WI38 (cell line): Measurements from ENCODE around the gene IL2RG.

Experiments
- H3K4me3 ChIP-seq: 2 replicates; pipeline ENCODE4 v1.5.1; 2011; ENCODE audit warnings: low read depth, mild to moderate bottlenecking, control low read depth, low read length
- TF ChIP-seq, protein P1 (sequence below): IDR thresholded peaks from 2 replicates; pipeline ENCODE4 v1.5.1; 2012; ENCODE audit warnings: low read depth, mild to moderate bottlenecking, control low read depth, low read length

The IL2RG gene

GRCh38 chrX:71068044-71068918 lies 43.1 kb downstream of the IL2RG start, which contains the start of gene SNX12:
Gene SNX12 (minus strand): TSS chrX:71068334. CDS start chrX:71068306, 28 bp downstream.
- TF ChIP-seq, protein P1, sequence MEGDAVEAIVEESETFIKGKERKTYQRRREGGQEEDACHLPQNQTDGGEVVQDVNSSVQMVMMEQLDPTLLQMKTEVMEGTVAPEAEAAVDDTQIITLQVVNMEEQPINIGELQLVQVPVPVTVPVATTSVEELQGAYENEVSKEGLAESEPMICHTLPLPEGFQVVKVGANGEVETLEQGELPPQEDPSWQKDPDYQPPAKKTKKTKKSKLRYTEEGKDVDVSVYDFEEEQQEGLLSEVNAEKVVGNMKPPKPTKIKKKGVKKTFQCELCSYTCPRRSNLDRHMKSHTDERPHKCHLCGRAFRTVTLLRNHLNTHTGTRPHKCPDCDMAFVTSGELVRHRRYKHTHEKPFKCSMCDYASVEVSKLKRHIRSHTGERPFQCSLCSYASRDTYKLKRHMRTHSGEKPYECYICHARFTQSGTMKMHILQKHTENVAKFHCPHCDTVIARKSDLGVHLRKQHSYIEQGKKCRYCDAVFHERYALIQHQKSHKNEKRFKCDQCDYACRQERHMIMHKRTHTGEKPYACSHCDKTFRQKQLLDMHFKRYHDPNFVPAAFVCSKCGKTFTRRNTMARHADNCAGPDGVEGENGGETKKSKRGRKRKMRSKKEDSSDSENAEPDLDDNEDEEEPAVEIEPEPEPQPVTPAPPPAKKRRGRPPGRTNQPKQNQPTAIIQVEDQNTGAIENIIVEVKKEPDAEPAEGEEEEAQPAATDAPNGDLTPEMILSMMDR, result no peak
- peak within 1 kb of the TSS; percentile 72 for H3K4me3 ChIP-seq

DNA sequence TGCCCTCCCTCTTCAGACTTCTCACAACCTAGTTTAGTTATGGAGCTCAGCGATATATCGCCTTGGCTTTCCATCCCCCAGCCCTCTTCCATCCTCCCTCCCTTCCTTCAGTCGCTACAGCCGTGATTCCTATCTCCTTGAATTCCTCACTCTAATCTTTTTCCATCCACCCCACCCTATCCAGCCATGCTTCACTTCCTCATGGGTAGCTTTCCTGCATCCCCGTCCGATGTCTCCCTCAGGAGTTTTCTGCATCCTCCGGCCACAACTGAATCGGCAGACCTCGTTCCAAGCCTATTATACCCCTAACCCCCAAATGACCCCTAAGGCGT lies 43.7 kb downstream of the IL2RG start:
- peak overlapping the region; percentile 72 for H3K4me3 ChIP-seq
- TF ChIP-seq, protein P1, result no peak

DNA sequence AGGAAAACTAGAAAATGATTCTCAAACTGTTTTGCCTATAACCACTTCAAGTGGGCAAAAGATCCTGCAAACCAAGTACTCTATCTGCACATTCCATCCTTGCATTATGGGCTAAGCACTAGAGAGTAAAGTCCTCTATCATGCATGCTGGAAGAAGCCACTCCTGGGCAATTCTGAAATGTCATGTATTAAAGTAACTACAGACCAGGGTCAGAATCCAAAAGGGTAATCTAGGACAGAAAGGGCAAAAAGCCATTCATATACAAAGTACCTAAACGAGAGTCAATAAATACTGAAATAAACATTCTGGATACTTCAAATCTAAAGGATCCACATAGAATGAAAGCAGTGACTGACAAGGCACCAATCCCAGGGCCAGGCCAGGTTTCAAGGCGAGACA lies 44.3 kb downstream of the IL2RG start:
- peak overlapping the region; percentile 72 for H3K4me3 ChIP-seq
- TF ChIP-seq, protein P1, result no peak

DNA sequence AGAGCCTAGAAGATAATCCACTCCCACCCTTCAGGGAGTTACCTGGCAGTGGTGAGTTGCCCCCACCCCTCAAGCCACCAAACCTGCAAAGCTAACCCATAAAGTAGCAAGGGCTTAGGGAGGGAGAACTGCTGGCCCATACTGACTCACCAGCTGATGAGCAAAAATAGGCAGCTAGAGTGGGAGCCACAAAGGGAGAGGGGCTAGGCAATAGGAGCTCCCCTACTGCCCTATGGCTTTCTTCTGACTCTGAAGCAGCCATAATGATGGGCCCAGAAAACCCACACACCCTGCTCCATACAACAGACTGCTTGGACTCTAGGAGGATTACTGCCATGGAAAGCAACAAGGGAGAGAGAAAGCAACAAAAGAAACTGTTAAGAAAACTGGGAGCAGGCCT lies 51.2 kb downstream of the IL2RG start:
- H3K4me3 ChIP-seq, result no peak overlapping the region

DNA sequence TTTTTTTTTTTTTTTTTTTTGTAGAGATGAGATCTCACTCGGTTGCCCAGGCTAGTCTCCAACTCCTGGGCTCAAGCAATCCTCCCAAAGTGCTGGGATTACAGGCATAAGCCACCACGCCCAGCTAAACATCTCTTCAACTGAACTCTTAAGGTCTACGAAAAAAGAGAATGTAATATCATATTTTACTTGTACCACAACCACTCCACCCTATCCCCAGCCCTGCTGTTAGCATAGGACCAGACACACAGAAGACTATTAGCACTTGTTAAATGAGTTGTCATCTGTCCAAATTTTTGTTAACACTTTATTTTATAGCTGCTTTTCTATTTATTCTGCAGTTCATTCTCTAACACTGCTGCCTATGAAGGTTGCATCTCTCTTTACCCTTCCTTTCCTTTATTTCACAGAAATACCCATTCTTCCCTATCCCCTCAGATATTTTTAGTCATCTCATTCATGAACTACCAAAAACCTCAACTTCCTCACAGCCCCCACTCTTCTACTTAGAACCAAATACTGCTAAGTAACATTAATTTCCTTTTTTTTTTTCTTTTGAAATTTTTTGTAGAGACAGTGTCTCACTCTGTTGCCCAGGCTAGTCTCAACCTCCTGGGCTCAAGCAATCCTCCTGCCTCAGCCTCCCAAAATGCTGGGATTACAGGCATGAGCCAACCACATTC lies 53.4 kb downstream of the IL2RG start:
- TF ChIP-seq, protein P1, result no peak
- no peak overlapping the region for H3K4me3 ChIP-seq

More for the DNA sequence above, 51.2 kb downstream of the IL2RG start:
- TF ChIP-seq, protein P1, result no peak
